HEK293 (cell line): ENCODE results near the gene POLR2L.

Experiments used
- CTCF ChIA-PET: fragments of 350-600 bp; formaldehyde crosslinking; extraction: SDS; loops from one replicate; lab custom pipeline; 2021; ENCODE audit warnings: antibody characterized with exemption; lab: Yijun Ruan, JAX
- POLR2A ChIA-PET: fragments of 300-600 bp; formaldehyde crosslinking; extraction: SDS; loops from one replicate; lab custom pipeline; 2020; ENCODE audit warnings: antibody characterized with exemption, inconsistent platforms; lab: Yijun Ruan, JAX
- H3K27ac ChIP-seq: fragments of 200-500 bp; sonication (Bioruptor generic); 2 replicates; pipeline ENCODE4 v1.5.1; 2014; ENCODE audit warnings: low read depth, low read length, control low read depth, inconsistent platforms; ENCODE audit errors: extremely low read depth
- H3K36me3 ChIP-seq, 2 experiments: fragments of 200-500 bp in 1 of 2; sonication (Bioruptor generic) in 1 of 2; 1 replicate in 1 of 2; 2 replicates in 1 of 2; pipeline ENCODE4 v1.5.1; 2014 to 2017; ENCODE audit warnings: inconsistent platforms in 2 of 2, low read length in 2 of 2; ENCODE audit not compliant: control insufficient read depth in 2 of 2, insufficient read depth in 1 of 2
- H3K4me1 ChIP-seq: fragments of 200-500 bp; sonication (Bioruptor generic); 2 replicates; pipeline ENCODE4 v1.5.1; 2014; ENCODE audit warnings: mild to moderate bottlenecking, low read length, inconsistent platforms; ENCODE audit not compliant: control insufficient read depth, insufficient read depth
- H3K4me3 ChIP-seq: 2 replicates; pipeline ENCODE4 v1.5.1; 2011; ENCODE audit warnings: low read depth, mild to moderate bottlenecking, control low read depth, low read length, moderate library complexity
- H3K9me3 ChIP-seq: fragments of 200-500 bp; sonication (Bioruptor generic); 2 replicates; pipeline ENCODE4 v1.5.1; 2014; ENCODE audit warnings: low read depth, low read length, inconsistent platforms; ENCODE audit not compliant: control insufficient read depth, insufficient read depth
- ELK4 ChIP-seq: IDR thresholded peaks from 2 replicates; pipeline ENCODE4 v1.6.1; 2011; ENCODE audit warnings: mild to moderate bottlenecking, low read depth, low read length, borderline replicate concordance
- GLI2 ChIP-seq: fragments of 450-650 bp; formaldehyde crosslinking; IDR thresholded peaks from 2 replicates; pipeline ENCODE4; 2017; ENCODE audit warnings: missing biosample characterization, missing genetic modification characterization, low read depth, borderline replicate concordance
- GLIS1 ChIP-seq: fragments of 450-650 bp; formaldehyde crosslinking; IDR thresholded peaks from 2 replicates; pipeline ENCODE4 v1.5.1; 2016; ENCODE audit warnings: missing biosample characterization, missing genetic modification characterization
- PRDM10 ChIP-seq: fragments of 450-650 bp; formaldehyde crosslinking; IDR thresholded peaks from 2 replicates; pipeline ENCODE4 v1.5.1; 2016; ENCODE audit warnings: missing biosample characterization, missing genetic modification characterization
- RBAK ChIP-seq: fragments of 450-650 bp; formaldehyde crosslinking; IDR thresholded peaks from 2 replicates; pipeline ENCODE4 v1.5.1; 2016; ENCODE audit warnings: missing biosample characterization, missing genetic modification characterization
- SETDB1 ChIP-seq: IDR thresholded peaks from one replicate; pipeline ENCODE4 v1.6.1; 2017; ENCODE audit warnings: mild to moderate bottlenecking, low read length, moderate library complexity, mixed read lengths; ENCODE audit not compliant: insufficient read length
- SP7 ChIP-seq: fragments of 450-650 bp; formaldehyde crosslinking; IDR thresholded peaks from 2 replicates; pipeline ENCODE4 v1.5.1; 2016; ENCODE audit warnings: missing biosample characterization, missing genetic modification characterization
- ZBTB49 ChIP-seq: fragments of 450-650 bp; formaldehyde crosslinking; IDR thresholded peaks from 2 replicates; pipeline ENCODE4 v1.5.1; 2016; ENCODE audit warnings: missing biosample characterization, missing genetic modification characterization, low read depth
- ZFP3 ChIP-seq: fragments of 450-650 bp; formaldehyde crosslinking; IDR thresholded peaks from 2 replicates; pipeline ENCODE4 v1.5.1; 2016; ENCODE audit warnings: low read depth, missing biosample characterization, missing genetic modification characterization
- ZNF146 ChIP-seq: fragments of 450-650 bp; formaldehyde crosslinking; IDR thresholded peaks from 2 replicates; pipeline ENCODE4 v1.5.1; 2016; ENCODE audit warnings: missing biosample characterization, missing genetic modification characterization
- ZNF211 ChIP-seq: fragments of 450-650 bp; formaldehyde crosslinking; IDR thresholded peaks from 2 replicates; pipeline ENCODE4 v1.5.1; 2016; ENCODE audit warnings: low read depth, missing biosample characterization, missing genetic modification characterization
- ZNF416 ChIP-seq: fragments of 450-650 bp; formaldehyde crosslinking; IDR thresholded peaks from 2 replicates; pipeline ENCODE4 v1.5.1; 2016; ENCODE audit warnings: missing biosample characterization, missing genetic modification characterization
- ZNF449 ChIP-seq: fragments of 450-650 bp; formaldehyde crosslinking; IDR thresholded peaks from 2 replicates; pipeline ENCODE4 v1.5.1; 2017; ENCODE audit warnings: missing biosample characterization, mild to moderate bottlenecking, missing genetic modification characterization, moderate library complexity
- ZNF514 ChIP-seq: fragments of 450-650 bp; formaldehyde crosslinking; IDR thresholded peaks from 2 replicates; pipeline ENCODE4 v1.5.1; 2016; ENCODE audit warnings: missing biosample characterization, missing genetic modification characterization
- ZNF518A ChIP-seq: fragments of 450-650 bp; formaldehyde crosslinking; conservative IDR thresholded peaks from 2 replicates; pipeline ENCODE4 v1.5.1; 2016; ENCODE audit warnings: low read depth, missing biosample characterization, missing genetic modification characterization
- ZNF621 ChIP-seq: fragments of 450-650 bp; formaldehyde crosslinking; IDR thresholded peaks from 2 replicates; pipeline ENCODE4 v1.5.1; 2017; ENCODE audit warnings: missing biosample characterization, missing genetic modification characterization
- ZNF658 ChIP-seq: fragments of 450-650 bp; formaldehyde crosslinking; IDR thresholded peaks from 2 replicates; pipeline ENCODE4; 2016; ENCODE audit warnings: missing biosample characterization, missing genetic modification characterization
- ZNF701 ChIP-seq: fragments of 450-650 bp; formaldehyde crosslinking; IDR thresholded peaks from 2 replicates; pipeline ENCODE4 v1.5.1; 2016; ENCODE audit warnings: missing biosample characterization, missing genetic modification characterization
- ZNF843 ChIP-seq: fragments of 450-650 bp; formaldehyde crosslinking; IDR thresholded peaks from 2 replicates; pipeline ENCODE4 v1.5.1; 2016; ENCODE audit warnings: missing biosample characterization, missing genetic modification characterization
- ZSCAN16 ChIP-seq: fragments of 450-650 bp; formaldehyde crosslinking; IDR thresholded peaks from 2 replicates; pipeline ENCODE4 v1.5.1; 2016; ENCODE audit warnings: missing biosample characterization, missing genetic modification characterization
- ZSCAN4 ChIP-seq: fragments of 450-650 bp; formaldehyde crosslinking; IDR thresholded peaks from 2 replicates; pipeline ENCODE4 v1.5.1; 2017; ENCODE audit warnings: missing biosample characterization, missing genetic modification characterization

POLR2L gene

GRCh38 chr11:886568-886967 is 44.2 kb upstream of the POLR2L start:
- ChIA-PET CTCF (no interaction called here), POLR2A (interaction anchor here (1.7 kb wide), 1 partner anchor 9 kb away, joined by 4 read pairs; no protein-coding TSS in a partner anchor)
- no peaks in the 10 kb centered on the region for H3K4me1 ChIP-seq
- no peaks in the 10 kb centered on the region for H3K9me3 ChIP-seq
- no peak overlapping the region for H3K27ac ChIP-seq
- no peak overlapping the region for H3K4me3 ChIP-seq
- peaks cover 0 to 79% of the 10 kb centered on the region in 2 experiments; a peak in 2 of 3 replicates for H3K36me3 ChIP-seq
- TF ChIP-seq SETDB1 = no peak
- TF ChIP-seq ZFP3 (tag by site-specific recombination) = no peak
- TF ChIP-seq ZNF416 (tag by site-specific recombination) = no peak
- TF ChIP-seq ZNF211 (tag by site-specific recombination) = no peak
- no peak for TF ChIP-seq ZNF514
- TF ChIP-seq ZNF518A (tag by site-specific recombination) = no peak
- no peak for TF ChIP-seq SP7 (tag by site-specific recombination)
- TF ChIP-seq ZNF449 = no peak
- no peak for TF ChIP-seq GLIS1 (tag by site-specific recombination)
- TF ChIP-seq ZNF146 (tag by site-specific recombination) = no peak
- TF ChIP-seq ZNF658 (tag by site-specific recombination) = no peak
- TF ChIP-seq ZNF843 = no peak
- no peak for TF ChIP-seq ZNF621 (tag by site-specific recombination)
- no peak for TF ChIP-seq ZSCAN16 (tag by site-specific recombination)
- TF ChIP-seq ZBTB49 (tag by site-specific recombination) = no peak
- no peak for TF ChIP-seq ZNF701 (tag by site-specific recombination)
- TF ChIP-seq RBAK (tag by site-specific recombination) = no peak

- no peak overlapping the region for H3K4me3 ChIP-seq
- H3K4me1 ChIP-seq = no peaks in the 10 kb centered on the region
- no peak overlapping the region for H3K27ac ChIP-seq
- H3K9me3 ChIP-seq = no peaks in the 10 kb centered on the region
- peaks cover 0 to 77% of the 10 kb centered on the region in 2 experiments; a peak in 2 of 3 replicates for H3K36me3 ChIP-seq
- ChIA-PET CTCF (no interaction called here), POLR2A (no interaction called here)
- TF ChIP-seq ZSCAN4 (tag by site-specific recombination) (no peak), ELK4 (no peak), PRDM10 (tag by site-specific recombination) (no peak), GLI2 (tag by site-specific recombination) (no peak)
Measured at GRCh38 chr11:884578-885070, 42.3 kb upstream of the POLR2L start.
